ENCODE data around the gene CDH13.

CDH13 gene

DNA sequence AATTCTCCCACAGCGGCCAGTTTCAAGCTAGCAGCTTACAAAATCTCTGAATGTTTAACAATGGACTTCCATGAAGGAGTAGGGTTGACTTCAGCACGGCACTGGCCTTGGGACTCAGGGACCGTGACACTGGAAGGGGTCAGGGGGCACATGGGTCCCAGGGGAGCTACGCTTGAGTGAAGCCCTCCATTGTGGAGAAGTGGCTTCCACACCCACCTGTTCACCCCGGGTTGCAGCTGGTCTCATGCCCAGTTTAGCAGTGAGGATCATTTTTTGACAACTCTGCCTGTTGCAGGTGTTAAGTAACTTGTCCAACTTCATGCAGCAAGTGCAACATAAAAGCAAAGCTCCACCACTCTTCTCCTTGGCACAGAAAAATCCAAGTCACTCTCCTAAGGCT lies 510.2 kb downstream of the CDH13 start:
- no peak for DNase-seq

DNA sequence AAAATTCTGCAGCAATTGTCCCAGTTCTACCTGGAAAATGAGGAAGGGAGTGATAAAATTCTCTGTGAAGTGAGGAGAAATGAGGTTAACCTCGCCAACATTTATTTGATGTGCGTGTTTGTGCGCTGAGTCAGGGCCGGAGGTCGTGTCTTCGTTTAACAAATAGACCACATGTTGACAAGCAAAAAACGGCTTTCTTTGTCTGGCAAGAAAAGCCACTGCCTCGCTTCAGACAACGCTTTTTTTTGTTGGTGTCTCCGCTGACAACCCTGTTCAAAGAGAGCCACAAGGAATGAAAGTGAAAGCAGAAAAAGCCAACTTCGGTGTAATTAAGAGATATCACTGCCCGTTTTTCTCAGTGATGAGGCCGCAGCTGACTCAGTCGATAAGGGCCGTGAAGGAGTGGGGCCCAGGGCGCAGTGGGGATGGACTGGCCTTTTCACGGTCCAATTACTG lies 510.6 kb downstream of the CDH13 start:
- no peak for DNase-seq

DNA sequence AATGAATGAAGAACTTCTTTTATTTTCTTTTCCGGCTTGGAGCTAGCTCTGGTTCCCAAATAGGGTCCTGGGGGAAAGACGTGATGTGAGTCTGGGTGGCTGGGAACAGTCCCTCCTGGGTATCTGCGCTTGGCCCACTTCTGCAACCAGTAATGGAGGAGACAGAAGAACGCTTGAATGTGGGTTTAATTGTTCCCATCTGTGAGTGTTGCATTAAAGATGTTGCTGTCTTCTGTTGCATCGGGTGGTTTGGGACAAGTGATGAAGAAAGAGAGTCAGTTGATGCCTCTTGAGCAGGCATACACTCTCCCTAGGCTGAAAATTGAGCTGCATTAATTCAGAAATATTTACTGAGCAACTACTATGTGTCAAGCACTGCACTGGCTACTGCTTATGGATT lies 511.1 kb downstream of the CDH13 start:
- no peak for DNase-seq

DNA sequence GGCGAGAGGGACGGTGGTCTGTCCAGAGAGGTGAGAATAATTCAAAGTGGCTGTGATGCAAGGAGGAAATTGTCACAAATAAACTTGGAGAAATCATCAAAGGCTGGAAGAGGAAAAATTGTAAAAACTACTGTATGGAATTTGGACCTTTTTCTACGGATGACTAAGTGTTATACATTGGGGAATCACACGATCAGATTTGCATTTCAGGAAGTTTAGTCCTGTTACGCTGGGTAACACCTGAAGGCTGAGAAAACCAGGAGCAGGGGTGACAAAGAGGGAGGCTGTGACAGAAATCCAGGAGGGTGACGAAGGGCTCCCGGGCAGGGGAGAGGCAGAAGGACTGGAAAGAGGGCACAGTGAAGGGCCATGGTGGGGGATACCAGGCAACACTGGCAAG lies 511.7 kb downstream of the CDH13 start:
- DNase-seq, result no peak

DNA sequence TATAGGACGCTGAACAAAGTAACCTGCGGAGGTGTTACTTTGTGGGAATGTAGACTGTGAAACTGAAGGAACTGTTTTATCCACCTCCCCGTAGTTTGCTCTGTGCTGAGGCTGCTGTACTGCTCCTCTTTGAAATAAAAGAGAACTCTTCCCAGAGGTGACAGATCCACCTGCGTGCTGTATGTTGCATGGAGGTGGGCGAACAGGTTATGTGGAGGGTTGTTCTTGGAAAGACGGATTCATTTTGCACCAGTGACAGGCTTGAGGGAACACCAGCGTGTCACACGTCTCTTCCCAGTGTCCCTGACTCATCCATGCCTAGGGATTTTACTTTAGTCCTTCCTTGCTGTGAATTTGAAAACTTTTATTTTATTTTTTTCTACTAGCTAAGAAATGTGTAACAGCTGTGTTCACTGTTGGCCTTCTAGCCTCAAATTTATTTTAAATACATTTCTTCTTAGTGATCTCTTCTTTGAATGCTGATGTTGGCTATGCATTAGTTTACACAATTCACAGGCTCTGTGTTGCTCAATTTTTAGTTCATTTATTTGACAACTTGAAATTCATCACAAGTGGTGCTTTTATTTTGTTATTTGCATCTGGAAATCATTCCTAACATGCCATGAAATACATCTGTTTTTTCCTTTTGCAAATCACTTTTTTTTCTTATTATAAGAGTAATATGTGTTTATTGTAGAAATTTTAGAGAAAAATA lies 512.4 kb downstream of the CDH13 start:
- no peak for DNase-seq

DNA sequence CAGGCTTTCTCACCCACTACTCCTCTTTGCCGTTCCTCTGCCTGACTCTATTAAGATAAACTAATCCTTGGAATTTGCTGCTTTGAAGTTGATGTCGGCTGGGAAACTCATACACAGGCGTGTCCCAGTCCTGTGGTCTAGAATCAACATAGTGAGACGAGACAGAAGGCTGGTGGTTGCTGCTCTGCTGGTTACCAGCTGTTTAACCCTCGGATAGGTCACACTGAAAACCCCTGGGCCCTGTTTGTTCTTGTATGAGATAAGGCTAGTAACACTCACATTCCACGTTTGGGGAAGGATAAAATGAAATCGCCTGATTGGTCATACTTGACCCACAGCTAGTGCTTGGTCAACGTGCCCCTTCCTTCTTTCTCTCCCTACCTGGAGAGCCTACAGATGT lies 517.0 kb downstream of the CDH13 start:
- no peak for DNase-seq

DNA sequence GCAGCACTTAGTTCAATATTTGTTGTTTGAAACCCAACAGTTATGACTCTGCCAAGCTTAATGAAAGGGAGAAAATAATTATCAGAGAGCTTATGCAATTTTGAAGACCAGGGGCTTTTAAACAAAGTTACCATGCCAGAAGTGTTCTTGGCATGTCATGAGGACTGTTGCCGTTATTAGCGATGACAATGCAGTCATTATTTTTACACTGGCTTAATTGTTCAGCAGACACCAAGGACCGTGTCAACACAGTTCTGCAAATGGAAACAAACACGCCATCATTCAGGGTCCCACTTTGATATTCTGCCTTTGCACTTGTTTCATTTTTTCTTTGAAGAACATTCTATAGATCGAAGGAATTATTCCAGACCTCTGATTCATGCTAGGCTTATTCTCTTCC lies 518.5 kb downstream of the CDH13 start:
- DNase-seq, result no peak

DNA sequence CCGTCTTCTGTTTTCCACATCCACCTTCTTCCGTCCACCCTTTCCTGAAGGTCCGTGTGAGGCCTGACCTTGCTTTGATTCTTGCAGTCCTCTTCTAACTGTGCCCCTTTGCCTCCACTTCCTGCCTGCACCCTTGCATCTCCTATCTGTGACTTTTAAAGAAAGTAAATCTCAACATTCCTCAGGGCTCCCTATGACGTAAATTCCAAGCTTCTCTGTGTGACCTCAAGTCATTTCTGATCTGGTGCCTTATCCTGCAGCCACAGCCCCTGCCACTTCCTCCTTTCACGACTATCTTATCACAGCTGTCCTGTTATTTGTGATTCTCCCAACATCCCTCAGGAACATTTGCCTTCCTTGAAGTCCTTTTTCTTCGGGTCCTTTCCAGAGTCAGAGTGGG lies 520.5 kb downstream of the CDH13 start:
- no peak for DNase-seq

DNA sequence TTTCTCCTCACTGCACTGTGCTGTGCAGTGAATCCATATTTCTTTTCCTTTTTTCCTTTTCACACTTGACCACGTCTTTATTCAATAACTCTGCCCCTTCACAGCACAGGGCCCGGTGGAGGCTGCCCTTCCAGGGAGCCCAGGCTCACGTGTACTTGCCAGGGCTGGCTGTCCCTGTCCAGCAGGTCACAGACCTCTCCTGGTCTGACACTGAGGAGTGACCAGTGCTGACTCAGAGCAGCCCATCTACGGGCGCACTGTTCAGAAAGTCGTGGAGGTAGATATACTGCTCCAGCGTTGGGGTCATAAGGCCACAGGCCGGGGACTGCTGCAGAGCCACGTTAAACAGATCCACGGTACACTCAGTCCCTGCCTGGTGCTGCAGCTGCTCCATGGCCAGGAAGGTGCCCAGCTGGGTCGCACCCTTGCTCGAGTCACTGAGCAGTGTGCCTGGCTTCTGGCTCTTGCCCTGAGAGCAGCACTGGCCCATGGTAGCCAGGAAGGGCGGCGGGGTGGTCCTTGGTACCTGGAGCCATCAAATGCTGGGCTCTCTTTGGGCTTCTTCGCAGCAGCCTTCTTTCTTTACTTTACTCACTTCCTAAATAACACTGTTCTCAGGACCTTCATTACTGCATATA lies 531.7 kb downstream of the CDH13 start:
- no peak for DNase-seq

DNA sequence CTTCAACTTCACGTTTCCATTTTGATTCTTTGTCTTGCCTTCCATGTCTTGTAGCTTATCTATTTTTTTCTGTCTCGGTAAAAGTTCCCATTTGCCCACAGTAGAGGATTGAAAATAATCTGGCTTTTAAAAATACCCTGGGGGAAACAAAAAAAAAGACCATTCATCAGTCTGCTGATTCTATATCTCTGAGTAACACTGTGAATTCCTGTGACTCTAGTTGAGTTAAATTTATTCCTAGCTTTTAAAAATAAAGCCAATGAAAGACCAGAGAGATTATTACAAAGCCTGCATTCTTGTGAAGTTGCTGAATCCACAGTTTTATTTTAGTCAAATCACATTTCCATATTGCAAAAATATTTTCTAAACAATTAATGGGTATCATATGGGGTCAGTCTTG lies 532.3 kb downstream of the CDH13 start:
- no peak for DNase-seq

DNA sequence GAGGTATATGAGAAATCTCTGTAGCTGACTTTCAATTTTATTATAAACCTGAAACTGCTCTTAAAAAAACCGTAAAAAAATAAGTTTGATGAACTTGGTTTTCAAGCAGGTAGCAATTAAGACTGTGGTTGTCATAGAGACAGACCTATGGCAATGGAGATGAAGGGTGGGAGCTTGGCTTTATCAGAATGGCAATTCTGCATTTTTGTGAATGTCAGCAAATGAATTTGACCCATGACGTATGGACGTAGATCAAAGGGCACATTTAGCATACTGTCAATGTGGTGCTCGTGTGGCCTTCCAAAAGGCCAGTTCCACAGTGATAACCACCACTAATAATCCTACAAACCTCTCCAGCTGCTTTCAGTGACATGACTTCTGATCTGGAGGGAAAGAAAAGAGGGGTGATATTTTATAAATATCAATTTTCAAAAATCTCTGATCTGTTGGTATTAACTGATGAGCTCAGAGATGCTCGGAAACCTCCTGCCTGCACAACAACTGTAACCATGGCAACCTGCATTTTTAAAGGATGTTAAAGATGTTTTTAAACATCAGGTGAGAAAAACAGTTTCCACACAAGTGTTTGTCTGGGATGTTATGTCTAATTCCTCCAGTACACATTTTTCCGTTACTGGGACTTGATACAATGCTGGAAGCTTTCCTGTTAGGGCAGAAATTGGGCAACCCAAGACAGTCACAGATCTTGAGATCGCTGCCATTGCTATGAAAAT lies 533.7 kb downstream of the CDH13 start:
- DNase-seq, result no peak

DNA sequence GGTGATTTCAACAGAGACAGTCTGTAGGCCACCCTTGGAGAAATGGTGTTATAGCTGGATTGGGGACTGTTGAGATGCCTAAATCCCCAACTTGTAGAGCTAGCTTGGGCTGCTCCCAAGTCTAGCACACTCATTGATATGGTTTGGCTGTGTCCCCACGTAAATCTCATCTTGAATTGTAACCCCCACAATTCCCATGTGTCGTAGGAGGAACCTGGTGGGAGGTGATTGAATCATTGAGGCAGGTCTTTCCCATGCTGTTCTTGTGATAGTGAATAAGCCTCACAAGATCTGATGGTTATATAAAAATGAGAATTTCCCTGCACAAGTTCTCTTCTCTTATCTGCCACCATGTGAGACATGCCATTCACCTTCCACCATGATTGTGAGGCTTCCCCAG lies 536.0 kb downstream of the CDH13 start:
- no peak for DNase-seq

DNA sequence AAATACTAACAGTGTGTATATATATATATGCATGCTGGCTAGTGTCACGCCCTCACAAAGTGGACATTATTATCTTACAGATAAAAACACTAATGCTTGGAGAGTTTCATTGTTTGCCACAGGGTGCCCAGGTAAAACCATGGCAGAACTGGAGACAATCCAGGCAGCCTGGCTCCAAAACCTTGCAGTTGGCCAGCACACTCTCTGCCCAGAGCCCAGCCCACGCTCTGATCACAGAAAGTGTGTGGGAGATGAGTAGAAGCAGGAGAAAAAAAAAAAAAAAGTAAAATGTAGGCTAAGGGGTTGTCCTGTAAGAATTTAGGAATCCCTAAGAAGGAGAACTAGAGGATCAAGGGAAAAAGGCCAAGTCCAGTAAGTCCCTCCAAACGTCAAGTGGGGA lies 538.0 kb downstream of the CDH13 start:
- no peak for DNase-seq

DNA sequence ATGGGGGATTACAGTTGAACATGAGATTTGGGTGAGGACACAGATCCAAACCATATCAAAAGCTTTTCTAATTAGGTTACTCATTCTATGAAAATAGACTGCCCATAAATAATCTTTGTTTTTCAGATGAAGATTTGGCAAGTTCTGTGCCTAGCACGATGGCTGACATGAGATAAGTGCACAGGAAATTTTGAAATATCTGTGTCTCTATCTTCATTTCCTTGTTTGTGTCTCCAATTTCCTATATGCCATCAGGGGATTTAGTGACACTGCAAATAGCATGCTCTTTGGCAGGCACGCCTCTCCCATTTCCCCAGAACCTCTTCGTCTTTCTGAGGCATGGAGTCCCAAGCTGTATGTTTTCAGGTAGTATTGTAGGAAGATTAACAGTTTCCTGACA lies 544.6 kb downstream of the CDH13 start:
- DNase-seq, result no peak

DNA sequence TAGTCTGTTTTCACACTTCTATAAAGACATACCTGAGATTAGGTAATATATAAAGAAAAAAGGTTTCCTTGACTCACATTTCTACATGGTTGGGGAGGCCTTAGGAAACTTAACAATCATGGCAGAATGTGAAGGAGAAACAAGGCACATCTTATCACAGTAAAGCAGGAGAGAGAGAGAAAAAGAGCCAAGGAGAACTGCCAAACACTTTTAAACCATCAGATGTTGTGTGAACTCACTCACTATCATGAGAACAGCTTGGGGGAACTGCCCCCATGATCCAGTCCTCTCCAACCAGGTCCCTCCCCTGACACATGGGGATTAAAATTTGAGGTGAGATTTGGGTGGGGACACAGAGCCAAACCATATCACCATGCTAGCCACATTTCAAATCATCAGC lies 547.9 kb downstream of the CDH13 start:
- no peak for DNase-seq

DNA sequence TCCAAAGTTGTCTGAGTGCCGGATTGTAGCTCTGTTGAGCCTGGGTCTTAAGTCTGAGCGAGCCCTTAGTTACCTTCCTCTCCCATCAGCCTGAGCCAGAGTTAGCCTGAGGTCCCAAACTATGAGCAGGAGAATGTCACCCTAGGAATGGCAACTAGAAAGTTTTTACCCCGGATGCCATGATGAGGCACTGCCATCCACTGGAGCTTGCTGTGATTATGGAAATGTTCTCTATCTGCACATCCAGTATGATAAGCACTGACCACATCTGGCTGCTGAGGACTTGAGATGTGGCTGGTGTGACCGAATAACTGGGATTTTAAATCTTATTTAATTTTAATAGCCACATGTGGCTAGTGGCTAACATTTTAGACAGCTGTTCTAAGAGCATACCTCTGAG lies 550.0 kb downstream of the CDH13 start:
- DNase-seq, result no peak

DNA sequence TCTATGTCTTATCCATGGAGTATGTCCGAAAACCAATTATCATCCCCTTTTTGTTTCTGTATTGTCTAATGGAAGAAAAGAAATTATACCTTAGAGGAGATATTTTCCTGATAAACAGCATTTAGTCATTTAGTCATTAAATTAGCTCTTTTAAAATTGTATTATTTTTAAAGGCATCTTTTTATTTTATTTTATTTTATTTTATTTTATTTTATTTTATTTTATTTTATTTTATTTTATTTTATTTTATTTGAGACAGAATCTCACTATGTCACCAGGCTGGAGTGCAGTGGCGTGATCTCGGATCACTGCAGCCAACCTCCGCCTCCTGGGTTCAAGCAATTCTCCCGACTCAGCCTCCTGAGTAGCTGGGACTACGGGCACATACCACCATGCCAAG lies 559.1 kb downstream of the CDH13 start:
- DNase-seq, result no peak

DNA sequence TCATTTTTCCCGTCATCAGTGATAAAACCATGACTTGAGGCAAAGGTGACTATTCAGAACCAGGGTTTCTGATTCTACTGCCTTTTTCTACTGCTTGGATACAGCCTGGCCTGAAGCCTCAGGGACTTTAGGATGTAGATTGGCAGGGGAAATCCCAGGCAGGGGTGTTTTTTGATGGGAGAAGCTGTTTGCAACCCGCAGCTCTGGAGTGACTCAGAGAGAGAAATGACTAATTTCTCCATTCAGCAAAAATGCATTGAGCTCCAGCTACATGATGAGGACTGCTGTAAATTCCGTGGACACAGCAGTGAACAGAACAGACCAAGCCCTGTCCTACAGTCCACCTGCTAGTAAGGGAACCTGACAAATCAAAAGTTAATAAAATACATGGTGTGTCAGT lies 560.6 kb downstream of the CDH13 start:
- peak in 1 of 2 donors; percentile 8 for DNase-seq

DNA sequence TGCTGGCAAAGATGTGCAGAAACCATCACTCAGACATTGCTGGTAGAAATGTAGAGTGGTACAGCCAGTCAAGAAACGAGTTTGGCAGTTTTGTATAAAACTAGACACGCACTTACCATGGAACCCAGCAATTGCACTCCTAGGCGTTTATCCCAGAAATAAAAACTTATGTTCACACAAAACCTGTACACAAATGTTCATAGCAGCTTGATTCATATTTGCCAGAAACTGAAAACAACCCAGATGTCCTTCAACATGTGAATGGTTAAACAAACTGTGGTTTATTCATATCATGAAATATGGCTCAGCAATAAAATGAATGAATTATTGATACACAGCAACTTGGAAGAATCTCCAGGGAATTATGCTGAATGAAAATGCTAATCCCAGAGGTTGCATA lies 570.0 kb downstream of the CDH13 start:
- no peak for DNase-seq

DNA sequence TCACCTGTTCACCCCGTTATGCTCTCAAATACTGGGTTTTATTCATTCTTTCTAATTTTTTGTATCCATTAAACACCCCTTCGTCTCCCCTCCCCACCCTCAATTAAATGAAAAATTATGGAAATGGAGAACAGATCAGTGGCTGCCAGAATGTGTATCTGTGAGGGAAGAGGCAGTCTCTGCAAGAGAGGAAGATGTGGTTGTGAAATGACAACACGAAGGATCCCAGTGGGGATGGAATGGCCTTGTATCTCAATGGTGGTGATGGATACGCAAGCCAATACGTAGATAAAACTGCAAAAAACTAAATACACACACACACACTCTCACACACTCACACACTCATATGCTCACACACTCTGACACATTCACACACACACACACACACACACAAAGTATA lies 570.7 kb downstream of the CDH13 start:
- no peak for DNase-seq

DNA sequence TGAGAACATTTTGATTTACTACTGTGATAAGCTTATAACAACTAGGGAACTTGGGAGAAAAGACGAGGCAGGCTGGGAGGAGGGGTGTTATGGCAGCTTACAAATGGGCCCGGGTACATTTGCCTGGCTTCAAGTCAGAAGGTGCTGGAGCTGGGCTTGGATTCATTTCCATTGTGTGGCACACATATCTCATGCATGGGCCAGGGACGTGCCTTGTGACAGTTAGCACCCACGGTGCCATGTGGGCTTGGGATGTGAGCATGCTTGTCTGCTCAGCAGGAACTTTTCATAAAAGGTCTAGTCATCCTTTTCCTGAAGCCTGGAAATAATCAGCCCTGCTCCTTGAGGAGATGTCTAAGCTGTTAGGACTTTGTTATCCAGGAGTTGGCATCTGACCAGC lies 572.2 kb downstream of the CDH13 start:
- DNase-seq, result no peak

DNA sequence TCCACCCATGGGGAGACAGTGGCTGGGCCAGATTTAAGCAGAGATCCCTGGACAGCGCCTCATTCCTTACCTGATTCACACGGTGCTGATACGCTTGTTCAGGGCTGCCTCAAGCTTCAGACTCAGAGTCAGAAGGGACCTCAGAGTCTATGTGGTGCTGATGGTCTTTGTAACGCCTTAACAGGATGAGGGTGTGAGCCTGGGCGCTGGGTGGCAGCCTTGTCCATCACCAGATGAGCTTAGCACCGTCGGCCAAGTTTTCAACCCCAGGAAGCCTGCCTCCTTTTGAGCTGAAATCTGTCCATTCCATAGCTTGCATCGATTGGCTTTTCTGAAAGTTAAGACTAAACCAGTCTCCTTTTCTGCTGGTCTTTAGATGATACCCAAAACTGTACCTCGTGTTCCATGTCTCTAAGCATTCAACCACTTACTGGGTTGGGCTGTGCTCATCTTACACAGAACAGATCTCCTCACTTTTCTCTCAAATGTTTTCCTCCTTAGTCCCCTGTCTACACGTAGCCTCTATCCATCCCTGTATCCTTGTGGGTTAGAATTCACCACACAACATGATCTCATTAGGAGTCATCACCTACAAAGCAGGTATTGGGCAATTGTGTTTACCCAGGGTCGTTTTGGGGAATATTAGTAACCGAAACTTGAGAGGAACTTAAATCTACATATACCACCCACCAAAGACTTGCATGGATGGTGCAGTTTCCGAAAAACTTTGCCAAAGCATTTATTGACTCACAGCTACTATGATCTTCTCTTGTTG lies 573.4 kb downstream of the CDH13 start:
- no peak for DNase-seq

DNA sequence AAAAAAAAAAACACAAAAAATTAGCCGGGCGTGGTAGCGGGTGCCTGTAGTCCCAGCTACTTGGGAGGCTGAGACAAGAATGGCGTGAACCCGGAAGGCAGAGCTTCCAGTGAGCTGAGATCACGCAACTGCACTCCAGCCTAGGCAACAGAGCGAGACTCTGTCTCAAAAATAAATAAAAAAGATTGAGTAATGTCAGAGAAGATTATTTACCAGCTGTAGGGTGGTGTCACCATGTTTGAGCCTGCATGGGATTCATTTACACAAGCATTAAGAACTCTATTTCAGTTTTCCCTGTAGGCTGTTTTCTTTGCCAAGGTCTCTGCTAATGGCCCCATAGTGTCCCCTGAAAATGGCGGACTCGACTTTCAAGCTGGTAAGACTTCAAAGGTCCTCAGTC lies 575.0 kb downstream of the CDH13 start:
- no peak for DNase-seq

DNA sequence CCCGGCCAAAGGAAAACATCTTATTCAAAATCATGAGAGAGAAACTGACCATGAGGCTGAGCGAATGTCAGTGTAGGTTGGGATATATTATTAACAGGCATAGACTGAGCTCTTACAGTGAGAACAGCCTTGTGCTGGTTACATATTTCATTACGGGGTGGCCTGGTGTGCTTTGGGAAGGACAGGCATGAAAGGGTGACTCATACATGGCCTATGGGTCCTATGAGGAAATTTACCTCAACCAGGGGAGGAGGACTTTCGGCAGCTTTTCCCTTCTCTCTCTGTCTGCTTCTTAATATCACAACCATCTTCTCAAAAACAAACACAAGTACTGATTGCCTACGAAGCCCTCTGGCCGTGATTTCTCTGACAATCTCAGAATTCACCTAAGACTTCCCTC lies 579.1 kb downstream of the CDH13 start:
- DNase-seq, result no peak
